ENCODE results near the gene R3HDM2.
A peak's percentile ranks its signal among the peaks of the same experiment; 100 is the strongest.

The R3HDM2 gene

DNA sequence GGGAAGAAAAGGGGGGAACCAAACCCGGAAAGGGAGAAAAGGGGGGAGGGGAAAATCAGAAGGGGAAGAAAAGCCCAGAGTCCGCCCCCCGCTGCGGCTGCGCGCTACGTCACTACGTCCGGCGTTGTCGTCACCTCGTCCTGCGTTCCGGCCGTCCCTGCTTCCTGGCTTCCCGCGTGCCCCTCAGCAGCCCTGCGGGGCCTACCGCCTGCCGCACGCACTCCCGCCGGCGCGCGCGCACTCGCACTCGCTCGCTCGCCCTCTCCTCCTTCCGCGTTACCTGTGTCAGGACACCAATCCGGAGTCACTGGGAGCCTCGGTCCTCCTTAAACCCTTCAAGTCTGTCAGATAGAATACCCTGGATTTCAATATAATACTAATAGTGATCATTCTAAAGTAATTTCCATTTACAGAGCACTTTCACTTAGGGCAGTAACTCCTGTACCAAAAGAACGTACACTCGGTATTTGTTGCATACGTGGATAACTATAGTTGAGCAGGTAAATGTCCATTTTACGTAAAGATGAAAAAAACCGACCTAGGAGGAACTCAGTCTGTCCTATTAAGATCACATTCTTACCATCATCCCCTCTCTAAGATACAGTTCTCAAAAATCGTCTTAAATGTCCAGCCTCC is at the start of gene R3HDM2:
Gene R3HDM2, minus strand, starts transcription at position 113 of the 636 bp plus-strand sequence. CDS start 120,615 bp downstream, outside the sequence.
- DNase-seq (ENCODE audit: low read depth in 2 of 2, low spot score in 1 of 2) = peak; percentile 92 to 94

DNA sequence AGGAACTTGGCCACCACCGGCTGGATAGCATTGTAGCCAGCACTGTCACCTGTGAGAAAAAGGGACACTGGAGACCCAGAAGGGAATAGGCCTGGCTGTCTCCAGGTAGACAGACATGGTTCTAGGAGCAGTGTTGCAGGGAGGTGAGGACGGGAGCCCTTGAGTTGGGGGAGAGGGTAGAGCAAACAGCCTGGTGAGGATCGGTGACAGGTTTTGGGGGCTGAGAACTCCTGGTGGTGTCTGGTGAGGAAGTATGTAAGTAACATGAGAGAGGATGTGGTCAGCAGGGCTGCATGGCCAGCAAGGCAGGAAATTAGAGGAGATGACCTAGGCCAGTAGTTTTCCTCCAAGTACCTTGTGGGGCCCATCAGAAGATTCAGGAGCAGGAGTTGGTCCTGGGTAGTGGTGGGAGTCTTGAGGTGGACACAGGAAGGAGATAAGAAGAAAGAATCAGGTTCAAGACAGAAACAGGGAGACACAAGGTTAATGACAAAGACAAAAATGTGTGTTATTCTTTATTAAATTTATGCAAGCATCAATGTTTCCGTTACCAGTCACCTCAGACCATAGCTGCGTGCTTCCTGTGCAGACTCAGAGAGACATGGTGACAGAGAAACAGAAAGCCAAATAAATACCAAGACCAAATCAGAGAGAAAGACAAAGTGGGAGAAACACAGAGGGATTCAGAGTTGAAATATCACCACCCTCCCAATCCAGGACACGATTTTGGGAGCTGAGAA is 48.7 kb upstream of the R3HDM2 start, which contains the start of gene ARHGAP9:
Gene ARHGAP9, minus strand, starts transcription at position 491 of the 740 bp plus-strand sequence. Its CDS starts 460 bp downstream, at position 31.
- DNase-seq (ENCODE audit: low read depth in 2 of 2, low spot score in 1 of 2) = peak in 1 of 2 donors; percentile 43

DNA sequence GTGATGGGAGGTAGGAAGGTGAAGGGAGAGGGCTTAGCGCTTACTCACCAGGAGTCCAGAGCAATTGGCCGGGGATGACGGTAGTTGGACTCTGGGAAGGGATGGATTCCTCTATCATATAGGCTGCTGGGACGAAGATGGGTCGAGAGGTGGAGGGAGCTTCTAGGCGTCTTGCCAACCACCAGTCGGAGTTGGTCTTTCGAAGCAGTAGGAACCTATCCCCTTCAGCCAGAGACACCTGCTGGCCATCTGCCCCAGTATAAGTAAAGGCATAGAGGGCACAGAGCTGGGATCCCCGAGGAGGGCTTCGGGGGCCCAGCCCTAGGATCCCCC is 48.2 kb upstream of the R3HDM2 start:
- no peak for DNase-seq (ENCODE audit: low read depth in 2 of 2, low spot score in 1 of 2)

DNA sequence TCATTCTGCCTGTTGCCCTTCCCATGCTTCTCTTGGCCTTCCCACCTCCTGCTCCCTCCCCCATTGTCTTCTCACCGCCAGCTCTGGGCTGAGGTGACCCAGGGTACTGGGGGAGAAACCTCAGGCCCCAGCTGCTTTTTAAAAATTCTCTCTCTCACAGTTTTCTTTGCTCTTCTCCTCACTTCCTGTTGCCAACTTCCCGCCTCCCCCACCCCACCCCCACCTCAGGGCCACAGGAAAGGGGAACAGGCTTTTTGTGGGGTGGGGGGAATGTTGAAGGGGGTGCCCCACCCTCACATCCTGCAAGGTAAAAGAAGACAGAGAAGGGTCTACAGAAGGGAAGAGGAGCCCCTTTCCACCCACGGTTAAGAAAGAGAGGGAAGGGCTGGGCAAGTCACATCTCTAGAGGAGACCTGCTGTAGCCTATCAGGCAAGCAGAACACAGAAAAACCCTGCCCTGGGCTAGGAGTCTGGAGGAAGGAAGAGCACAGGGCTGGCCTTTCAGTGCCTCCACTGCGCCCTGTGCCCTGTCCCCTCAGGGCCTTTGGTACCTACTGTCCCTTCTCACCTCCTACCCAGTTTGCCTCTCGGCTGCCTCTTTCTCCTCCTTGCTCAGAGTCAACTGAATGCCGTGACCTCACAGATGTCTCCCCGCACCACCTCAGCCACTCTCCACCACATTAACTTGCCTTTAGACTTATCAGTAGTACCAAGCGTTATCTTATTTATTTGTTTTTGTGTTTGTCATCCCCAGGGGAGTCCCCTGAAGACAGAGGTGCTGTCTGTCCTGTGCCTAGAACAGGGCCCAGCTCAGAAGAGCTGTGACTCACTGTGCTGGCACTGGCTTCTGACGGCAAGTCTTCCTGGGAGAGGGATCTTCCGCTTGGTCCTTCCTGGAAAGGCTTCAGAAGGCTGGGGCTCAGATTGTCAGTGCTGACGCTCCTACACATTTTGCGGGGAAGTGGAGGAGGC is 47.2 kb upstream of the R3HDM2 start:
- peak in 1 of 2 donors; percentile 33 for DNase-seq (ENCODE audit: low read depth in 2 of 2, low spot score in 1 of 2)

DNA sequence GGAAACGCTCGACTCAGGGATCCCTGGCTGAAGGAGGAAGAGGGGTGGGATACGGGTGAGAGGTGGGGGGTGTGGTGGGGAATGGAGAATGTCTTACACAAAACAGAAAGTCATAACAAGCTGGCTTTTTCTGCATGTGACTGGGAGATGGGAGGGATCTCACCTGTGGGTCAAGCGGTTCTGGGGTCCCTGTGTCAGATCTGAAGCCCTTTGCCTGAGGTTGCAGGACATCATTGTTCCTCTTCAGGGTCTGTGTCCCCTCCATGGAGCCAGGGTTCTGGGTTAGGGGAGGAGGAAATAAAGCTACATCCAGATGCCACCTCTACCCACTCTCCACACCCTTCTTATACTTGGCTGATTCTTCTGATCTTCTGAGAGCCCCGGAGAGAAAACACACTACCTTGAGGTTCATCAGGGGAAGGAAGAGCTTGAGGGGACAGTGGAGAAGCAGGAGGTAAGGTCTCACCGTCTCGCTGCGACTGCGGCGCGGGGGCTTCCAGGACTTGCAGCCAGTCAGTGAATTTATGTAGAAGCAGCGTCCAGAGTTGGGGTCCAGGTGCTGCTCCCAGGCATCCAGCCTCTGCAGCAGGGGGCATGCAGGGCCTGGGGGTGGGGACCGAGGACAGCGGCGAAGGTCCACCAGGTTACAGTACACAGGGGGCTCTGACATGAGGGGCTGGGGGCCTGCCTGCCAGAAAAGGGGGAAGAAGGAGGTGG is 46.3 kb upstream of the R3HDM2 start:
- DNase-seq (ENCODE audit: low read depth in 2 of 2, low spot score in 1 of 2) = no peak

DNA sequence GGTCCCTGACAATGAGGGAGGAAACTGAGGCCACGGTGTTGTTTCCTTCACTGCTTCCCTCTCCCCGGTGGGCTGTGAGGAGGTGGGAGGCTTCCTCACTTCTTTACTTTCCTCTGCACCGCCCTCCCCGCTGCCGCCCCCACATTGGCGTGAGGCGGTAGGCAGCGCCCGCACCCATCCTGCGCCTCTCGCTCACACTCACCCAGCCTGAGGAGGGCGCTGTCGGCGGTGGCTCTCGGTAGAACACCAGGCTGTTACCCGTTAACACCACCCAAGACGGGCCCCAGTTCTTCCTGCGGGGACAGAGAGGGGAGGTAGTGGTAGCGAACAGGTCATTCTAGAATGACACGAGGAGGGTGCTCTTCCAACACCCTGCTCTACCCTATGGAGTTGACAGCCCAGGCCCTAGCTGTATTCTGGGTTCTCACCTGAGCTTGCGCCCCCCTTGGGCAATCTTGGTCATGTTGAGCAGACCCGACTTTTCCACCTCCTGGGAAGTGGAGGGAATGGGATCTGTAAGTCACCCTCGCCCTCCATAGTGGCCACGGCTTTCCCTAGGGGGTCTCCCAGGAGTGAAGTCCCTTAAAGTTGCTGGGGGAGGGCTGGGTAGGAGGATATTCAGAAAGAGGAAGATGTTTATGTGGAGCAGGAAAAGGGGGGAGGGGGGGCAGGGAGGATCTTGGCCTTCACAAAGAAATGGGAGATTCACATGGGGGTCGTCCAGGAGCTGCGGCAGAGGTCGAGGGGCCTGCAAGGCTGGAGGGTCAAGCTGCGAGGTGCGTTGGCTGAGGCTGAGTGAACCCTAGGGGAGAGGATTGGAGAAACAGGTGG is 45.5 kb upstream of the R3HDM2 start:
- no peak for DNase-seq (ENCODE audit: low read depth in 2 of 2, low spot score in 1 of 2)

DNA sequence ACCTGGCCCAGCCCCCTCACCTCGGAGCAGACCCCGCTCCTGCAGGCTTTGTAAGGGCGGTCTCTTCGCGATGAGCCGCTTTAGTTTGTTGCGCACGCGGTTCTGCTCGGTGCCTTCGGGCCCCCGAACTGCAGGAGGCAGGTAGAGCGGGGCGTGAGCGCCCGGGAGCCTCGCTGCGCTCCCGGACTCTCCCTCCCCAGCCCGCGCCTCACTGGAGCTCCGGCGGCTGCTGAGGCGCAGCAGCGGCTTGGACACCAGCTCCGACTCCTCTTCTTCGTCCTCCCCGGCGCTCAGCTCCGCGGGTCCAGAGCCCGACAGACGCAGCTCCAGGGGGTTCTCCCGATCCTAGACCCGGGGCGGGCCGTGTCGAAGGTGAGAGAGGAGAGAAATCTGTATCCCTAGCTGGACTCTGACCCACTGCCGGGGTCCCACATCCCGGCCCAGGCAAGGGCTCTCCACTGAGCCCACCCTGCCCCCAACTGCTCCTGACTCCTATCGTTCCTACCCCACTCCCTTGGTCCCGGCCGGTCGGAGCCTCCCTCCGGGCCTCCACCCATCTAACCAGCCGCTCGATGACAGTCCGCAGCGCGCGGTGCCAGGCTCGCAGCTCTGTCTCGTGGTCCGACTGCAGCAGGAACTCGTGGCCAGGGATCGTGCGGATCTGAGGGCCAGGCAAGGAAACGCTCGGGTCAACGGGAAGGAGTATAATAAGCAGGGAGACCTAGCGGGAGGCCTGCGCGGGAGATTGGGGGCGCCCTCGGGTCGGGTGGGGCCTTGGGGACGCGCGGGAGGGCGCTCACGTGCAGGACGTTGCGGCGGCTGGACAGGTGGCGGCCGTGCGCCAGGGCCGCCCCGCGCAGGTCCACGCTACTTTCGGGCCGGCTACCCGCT is 44.7 kb upstream of the R3HDM2 start:
- DNase-seq (ENCODE audit: low read depth in 2 of 2, low spot score in 1 of 2) = no peak

DNA sequence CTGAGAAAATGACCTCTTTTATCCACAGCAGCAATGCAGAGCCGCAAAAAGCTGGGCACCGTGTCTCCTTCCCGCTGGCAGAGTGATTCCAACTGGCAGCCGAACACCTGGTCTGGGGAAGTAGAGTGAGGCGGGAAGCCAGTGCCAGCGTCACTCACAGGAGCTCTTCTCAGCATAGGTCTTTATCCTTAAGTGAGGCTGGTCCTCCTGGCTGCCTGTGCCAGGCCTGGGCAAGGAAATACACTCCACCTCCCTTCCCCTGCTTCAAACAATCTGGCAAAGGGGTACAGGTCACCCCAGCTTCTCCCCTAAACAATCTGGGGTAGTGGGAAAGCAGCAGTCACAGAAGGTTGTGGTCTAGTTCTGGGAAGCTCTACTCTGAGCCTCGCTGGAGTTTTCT is 44.0 kb upstream of the R3HDM2 start:
- DNase-seq (ENCODE audit: low read depth in 2 of 2, low spot score in 1 of 2) = no peak

DNA sequence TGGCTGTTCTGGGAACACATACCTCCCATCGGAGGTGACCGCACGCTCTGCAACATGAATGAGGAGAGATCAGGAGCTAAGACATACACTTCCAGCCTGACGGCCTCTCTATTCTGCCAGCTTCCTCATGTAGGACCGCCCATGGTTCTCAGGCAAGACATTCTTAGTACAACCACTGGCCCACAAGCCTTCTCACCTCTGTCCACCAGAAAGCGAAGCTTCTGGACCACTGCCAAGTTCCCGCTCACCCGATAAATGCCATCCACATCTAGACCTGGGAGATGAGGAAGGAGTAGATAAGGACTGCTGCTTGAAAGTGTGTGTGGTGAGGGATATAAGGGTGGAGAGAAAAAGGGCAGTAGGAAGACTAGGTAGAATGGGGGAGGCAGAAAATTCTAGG is 43.6 kb upstream of the R3HDM2 start:
- DNase-seq (ENCODE audit: low read depth in 2 of 2, low spot score in 1 of 2) = no peak

DNA sequence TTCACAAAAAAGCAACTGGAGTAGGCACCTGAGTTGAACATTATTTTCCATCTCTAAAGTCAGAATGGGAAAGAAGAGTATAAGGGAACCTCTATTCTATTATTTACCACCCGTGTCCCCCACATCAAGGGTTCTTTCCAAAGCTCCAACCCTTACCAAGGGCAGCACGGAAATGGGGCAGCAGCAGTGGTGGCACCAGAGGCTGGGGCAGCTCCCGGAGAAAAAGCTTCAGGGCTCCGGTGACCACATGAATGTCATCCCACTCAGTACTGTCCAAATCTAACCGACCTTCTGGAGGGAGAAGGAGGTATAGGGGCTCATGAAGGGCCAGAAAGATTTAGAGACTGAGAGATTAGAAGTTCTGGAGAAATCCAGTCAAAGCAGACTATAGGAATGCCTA is 43.0 kb upstream of the R3HDM2 start:
- no peak for DNase-seq (ENCODE audit: low read depth in 2 of 2, low spot score in 1 of 2)

DNA sequence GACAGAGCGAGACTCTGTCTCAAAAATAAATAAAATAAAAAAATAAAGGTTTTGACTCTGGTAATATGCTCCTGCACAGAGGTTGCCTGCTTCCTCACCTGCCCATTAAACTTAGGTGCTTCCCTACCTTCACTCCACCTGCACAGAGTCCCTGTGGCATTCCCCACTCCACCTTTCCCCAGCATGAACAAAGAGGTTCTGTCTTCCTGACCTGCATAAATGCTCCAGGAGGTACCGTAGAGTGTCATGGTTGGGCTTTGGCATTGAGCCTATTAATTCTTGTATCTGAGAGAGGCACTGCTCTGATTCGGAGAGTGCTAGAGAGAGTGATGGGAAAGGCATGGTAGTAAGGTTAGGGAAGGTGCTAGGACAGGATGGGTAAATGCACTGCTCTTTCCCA is 42.5 kb upstream of the R3HDM2 start:
- no peak for DNase-seq (ENCODE audit: low read depth in 2 of 2, low spot score in 1 of 2)

DNA sequence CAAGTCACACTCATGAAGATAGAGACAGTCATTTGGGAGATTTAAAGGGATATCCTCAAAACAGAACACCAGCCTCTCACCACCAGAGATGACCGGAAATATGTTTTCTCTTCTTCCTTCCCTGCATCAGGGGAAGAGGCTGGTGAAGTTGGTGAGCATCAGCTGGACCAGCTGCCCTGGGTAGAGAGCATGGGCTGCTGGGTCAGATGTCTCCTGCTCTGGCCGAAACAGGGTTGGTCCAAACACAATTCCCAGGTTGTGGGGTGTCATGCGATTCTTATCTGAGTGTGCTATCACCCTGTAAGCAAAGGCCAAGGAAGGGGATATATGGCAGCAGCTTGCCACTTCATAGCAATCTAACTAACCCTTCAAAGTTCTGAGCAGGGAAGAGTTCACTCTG is 41.5 kb upstream of the R3HDM2 start:
- DNase-seq (ENCODE audit: low read depth in 2 of 2, low spot score in 1 of 2) = no peak

DNA sequence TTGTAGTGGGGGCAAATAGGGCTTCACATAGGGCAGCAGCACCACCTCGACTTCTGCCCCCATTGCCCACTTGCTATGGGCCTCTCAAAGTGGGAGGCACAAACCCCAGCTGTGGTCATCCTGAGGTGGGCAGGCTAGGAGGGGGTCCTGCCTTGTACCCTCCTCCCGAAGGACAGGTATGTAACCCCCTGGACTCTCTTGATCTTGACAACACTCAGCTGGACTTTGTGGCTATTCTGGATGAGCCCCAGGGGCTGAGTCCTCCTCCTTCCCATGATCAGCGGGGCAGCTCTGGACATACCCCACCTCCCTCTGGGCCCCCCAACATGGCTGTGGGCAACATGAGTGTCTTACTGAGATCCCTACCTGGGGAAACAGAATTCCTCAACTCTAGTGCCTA is 40.8 kb upstream of the R3HDM2 start:
- no peak for DNase-seq (ENCODE audit: low read depth in 2 of 2, low spot score in 1 of 2)

DNA sequence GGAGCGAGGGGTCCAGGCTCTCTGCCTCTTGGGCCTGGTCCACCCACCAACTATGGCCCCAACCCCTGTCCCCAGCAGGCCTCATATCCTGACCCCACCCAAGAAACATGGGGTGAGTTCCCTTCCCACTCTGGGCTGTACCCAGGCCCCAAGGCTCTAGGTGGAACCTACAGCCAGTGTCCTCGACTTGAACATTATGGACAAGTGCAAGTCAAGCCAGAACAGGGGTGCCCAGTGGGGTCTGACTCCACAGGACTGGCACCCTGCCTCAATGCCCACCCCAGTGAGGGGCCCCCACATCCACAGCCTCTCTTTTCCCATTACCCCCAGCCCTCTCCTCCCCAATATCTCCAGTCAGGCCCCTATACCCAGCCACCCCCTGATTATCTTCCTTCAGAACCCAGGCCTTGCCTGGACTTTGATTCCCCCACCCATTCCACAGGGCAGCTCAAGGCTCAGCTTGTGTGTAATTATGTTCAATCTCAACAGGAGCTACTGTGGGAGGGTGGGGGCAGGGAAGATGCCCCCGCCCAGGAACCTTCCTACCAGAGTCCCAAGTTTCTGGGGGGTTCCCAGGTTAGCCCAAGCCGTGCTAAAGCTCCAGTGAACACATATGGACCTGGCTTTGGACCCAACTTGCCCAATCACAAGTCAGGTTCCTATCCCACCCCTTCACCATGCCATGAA is 40.3 kb upstream of the R3HDM2 start:
- DNase-seq (ENCODE audit: low read depth in 2 of 2, low spot score in 1 of 2) = no peak

DNA sequence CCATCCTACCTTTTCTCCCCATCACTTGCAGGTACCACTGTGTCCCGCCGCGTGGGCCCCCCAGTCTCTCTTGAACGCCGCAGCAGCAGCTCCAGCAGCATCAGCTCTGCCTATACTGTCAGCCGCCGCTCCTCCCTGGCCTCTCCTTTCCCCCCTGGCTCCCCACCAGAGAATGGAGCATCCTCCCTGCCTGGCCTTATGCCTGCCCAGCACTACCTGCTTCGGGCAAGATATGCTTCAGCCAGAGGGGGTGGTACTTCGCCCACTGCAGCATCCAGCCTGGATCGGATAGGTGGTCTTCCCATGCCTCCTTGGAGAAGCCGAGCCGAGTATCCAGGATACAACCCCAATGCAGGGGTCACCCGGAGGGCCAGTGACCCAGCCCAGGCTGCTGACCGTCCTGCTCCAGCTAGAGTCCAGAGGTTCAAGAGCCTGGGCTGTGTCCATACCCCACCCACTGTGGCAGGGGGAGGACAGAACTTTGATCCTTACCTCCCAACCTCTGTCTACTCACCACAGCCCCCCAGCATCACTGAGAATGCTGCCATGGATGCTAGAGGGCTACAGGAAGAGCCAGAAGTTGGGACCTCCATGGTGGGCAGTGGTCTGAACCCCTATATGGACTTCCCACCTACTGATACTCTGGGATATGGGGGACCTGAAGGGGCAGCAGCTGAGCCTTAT is 39.6 kb upstream of the R3HDM2 start:
- DNase-seq (ENCODE audit: low read depth in 2 of 2, low spot score in 1 of 2) = no peak

DNA sequence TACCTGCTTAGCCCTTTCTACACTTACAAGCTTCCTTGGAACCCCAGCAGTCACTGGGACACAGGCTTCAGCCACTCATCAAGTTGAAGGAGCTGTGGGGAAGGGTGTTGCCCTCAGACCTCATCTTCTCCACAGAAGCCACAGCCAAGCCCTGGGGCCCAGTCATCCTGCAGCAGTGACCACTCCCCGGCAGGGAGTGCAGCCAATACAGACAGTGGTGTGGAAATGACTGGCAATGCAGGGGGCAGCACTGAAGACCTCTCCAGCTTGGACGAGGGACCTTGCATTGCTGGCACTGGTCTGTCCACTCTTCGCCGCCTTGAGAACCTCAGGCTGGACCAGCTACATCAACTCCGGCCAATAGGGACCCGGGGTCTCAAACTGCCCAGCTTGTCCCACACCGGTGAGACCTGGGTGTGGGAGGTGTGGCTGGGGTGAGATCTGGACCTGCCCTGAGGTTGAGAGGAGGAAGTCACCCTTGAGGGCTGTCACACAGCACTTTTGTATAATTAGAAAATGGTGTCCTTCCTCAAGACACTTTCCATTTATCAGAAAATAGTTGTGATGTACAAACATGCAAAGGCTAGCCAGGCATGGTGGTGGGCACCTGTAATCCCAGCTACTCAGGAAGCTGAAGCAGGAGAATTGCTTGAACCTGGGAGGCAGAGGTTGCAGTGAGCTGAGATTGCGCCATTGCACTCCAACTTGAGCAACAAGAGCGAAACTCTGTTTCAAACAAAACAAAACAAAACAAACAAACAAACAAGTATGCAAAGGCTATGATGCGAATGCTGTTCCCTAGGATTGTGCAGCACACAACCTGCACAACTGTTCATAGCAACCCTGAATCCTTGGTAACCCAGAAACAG is 38.7 kb upstream of the R3HDM2 start:
- no peak for DNase-seq (ENCODE audit: low read depth in 2 of 2, low spot score in 1 of 2)

DNA sequence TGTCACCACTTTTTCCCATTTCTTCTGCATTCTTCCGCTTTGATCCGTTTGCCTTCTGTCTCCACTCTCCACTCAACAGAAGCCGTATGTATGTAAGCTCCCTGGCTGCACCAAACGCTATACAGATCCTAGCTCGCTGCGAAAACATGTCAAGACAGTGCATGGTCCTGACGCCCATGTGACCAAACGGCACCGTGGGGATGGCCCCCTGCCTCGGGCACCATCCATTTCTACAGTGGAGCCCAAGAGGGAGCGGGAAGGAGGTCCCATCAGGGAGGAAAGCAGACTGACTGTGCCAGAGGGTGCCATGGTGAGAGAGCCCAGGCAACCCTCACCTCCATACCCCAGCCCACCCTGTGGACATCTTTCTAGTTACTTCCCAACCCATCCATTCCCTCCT is 37.1 kb upstream of the R3HDM2 start:
- DNase-seq (ENCODE audit: low read depth in 2 of 2, low spot score in 1 of 2) = no peak

Data from stimulated activated CD8-positive, alpha-beta memory T cell treated with anti-CD3 and anti-CD28 coated beads, Interleukin-4, amount 100 ng/mL, for 1 hour (primary cell).